ENCODE data around the gene SUGP1.

SUGP1 gene

DNA sequence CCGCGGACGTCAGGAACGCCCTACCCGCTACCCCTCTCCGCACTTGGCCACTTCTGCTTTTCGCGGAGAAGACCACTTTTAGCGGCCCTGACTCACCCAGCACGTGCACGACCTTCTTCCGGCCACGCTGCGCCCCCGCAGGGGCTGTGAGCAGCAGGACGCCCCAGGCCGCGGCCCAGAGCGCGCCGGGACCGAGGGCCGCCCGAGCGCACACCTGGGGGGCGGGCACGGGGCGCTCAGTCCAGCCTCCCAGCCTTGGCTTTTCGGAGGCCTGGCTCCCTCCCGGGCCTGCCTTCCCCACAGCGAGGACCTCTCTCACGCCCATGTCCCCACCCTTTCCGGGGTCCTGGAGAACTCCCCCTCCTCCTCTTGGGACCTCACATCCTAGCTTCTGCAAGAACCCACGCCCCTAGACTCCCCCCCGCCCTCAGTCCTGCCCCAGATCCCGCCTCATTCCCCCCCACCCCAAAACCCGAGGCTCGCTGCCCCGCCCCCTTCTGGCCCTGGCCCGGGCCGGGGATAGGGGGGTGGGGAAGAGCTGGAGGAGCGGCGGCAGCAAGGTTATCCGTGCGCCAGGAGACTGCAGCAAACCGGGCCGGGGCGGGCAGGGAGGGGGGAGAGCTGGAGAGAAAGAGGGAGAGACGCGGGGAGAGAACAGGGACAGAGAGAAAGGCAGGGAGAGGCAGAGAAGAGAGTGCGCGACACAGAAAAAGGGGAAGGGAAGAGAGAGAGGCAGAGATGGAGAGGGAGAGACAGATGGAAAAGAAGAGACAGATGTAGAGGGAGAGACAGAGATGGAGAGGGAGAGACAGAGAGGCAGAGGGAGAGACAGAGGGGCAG, 58.7 kb downstream of the SUGP1 start:
- ATAC-seq (ENCODE audit: insufficient read depth, low read depth) (no peak), DNase-seq (no peak)
- no peak for TF ChIP-seq EZH2 (IDR thresholded peaks at IDR 0.05; ENCODE audit: borderline replicate concordance, low read depth, low read length, severe bottlenecking)
- TF ChIP-seq, protein P1, sequence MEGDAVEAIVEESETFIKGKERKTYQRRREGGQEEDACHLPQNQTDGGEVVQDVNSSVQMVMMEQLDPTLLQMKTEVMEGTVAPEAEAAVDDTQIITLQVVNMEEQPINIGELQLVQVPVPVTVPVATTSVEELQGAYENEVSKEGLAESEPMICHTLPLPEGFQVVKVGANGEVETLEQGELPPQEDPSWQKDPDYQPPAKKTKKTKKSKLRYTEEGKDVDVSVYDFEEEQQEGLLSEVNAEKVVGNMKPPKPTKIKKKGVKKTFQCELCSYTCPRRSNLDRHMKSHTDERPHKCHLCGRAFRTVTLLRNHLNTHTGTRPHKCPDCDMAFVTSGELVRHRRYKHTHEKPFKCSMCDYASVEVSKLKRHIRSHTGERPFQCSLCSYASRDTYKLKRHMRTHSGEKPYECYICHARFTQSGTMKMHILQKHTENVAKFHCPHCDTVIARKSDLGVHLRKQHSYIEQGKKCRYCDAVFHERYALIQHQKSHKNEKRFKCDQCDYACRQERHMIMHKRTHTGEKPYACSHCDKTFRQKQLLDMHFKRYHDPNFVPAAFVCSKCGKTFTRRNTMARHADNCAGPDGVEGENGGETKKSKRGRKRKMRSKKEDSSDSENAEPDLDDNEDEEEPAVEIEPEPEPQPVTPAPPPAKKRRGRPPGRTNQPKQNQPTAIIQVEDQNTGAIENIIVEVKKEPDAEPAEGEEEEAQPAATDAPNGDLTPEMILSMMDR (IDR thresholded peaks at IDR 0.05; ENCODE audit: borderline replicate concordance, extremely low read depth, low read length, poor library complexity, severe bottlenecking), result no peak
- Histone ChIP-seq H2AFZ (ENCODE audit: low read depth, low read length) (no peak overlapping the region; the same call in 1 of the 2 replicates), H3K79me2 (ENCODE audit: insufficient read depth, low read length) (no peaks in the 10 kb centered on the region), H3K27ac (ENCODE audit: low read length) (no peak overlapping the region), H4K20me1 (ENCODE audit: insufficient read depth, low read length) (no peaks in the 10 kb centered on the region), H3K4me1 (ENCODE audit: insufficient read depth, low read length) (no peaks in the 10 kb centered on the region), H3K27me3 (ENCODE audit: insufficient read depth, low read length, poor library complexity) (no peaks in the 10 kb centered on the region), H3K9me3 (ENCODE audit: insufficient read depth, low read length, severe bottlenecking) (no peaks in the 10 kb centered on the region), H3K4me2 (ENCODE audit: insufficient read depth, low read length) (no peak overlapping the region), H3K4me3 (ENCODE audit: low read depth in 1 of 2, low read length in 2 of 2) (no peak overlapping the region), H3K36me3 (ENCODE audit: insufficient read depth, low read length) (no peaks in the 10 kb centered on the region), H3K9ac (ENCODE audit: low read depth, low read length) (no peak overlapping the region)

DNA sequence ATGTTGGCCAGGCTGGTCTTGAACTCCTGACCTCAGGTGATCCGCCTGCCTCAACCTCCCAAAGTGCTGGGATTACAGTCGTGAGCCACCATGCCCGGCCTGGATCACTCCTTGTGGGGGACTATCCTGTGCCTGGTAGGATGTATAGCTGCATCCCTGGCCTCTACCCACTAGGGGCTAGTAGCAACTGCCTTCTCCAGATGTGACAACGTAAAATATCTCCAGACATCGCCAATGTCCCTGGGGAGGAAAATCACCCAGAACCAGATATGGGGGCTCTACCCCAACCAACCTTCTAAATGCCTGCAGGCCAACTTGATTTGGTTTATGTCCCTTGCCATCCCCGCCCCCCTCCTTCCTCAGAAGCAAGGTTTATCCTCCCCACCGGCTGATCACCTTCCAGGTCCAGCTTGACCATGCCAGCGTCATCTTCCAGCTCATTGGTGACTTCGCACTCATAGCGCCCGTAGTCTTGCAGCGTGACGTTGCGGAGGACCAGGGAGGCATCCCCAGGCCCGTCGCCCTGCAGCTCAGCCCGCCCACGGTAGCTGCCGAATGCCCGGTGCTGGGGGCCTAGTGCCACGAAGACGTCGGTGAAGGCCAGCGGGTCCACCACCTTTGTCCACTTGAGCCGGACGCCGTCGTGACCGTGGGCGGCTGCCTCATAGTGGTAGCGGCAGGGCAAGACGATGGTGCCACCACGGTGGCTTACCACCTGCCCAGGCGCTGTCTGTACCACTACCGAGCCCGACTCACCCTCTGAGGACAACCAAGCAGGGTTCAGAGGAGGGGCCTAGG, 59.7 kb downstream of the SUGP1 start:
- no peak for TF ChIP-seq EZH2 (IDR thresholded peaks at IDR 0.05; ENCODE audit: borderline replicate concordance, low read depth, low read length, severe bottlenecking)
- TF ChIP-seq, protein P1 (IDR thresholded peaks at IDR 0.05; ENCODE audit: borderline replicate concordance, extremely low read depth, low read length, poor library complexity, severe bottlenecking), result no peak
- Histone ChIP-seq H3K9me3 (ENCODE audit: insufficient read depth, low read length, severe bottlenecking) (no peaks in the 10 kb centered on the region), H3K9ac (ENCODE audit: low read depth, low read length) (no peak overlapping the region), H4K20me1 (ENCODE audit: insufficient read depth, low read length) (no peaks in the 10 kb centered on the region), H2AFZ (ENCODE audit: low read depth, low read length) (no peak overlapping the region), H3K36me3 (ENCODE audit: insufficient read depth, low read length) (no peaks in the 10 kb centered on the region), H3K79me2 (ENCODE audit: insufficient read depth, low read length) (no peaks in the 10 kb centered on the region), H3K4me3 (ENCODE audit: low read depth in 1 of 2, low read length in 2 of 2) (no peak overlapping the region), H3K27ac (ENCODE audit: low read length) (no peak overlapping the region), H3K27me3 (ENCODE audit: insufficient read depth, low read length, poor library complexity) (no peaks in the 10 kb centered on the region), H3K4me2 (ENCODE audit: insufficient read depth, low read length) (no peak overlapping the region), H3K4me1 (ENCODE audit: insufficient read depth, low read length) (no peaks in the 10 kb centered on the region)
- ATAC-seq (ENCODE audit: insufficient read depth, low read depth), result no peak
- DNase-seq, result no peak

DNA sequence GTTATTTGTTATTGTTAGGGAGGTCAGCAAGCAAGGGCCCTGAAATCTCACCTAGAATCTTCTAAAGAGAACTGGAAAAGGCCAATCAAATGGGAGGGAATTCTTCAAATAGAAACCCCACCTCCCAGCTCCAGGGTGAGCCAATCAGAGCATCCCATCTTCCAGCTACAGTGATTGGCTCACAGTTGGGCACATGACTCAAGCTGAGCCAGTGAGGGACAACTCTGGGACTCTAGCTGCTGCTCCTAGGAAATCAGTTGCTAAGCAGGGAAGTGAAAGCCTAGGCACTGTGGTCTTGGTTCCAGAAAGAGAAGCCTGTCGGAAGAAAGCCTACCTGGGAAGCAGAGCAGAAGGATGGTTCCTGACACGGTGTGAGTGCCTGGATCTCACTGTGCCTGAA, 60.6 kb downstream of the SUGP1 start:
- no peaks in the 10 kb centered on the region for H3K9me3 ChIP-seq (ENCODE audit: insufficient read depth, low read length, severe bottlenecking)
- H3K79me2 ChIP-seq (ENCODE audit: insufficient read depth, low read length), result no peaks in the 10 kb centered on the region
- H3K27me3 ChIP-seq (ENCODE audit: insufficient read depth, low read length, poor library complexity), result no peaks in the 10 kb centered on the region
- no peak overlapping the region for H3K9ac ChIP-seq (ENCODE audit: low read depth, low read length)
- no peak overlapping the region for H2AFZ ChIP-seq (ENCODE audit: low read depth, low read length)
- no peak overlapping the region for H3K4me2 ChIP-seq (ENCODE audit: insufficient read depth, low read length)
- H3K27ac ChIP-seq (ENCODE audit: low read length), result no peak overlapping the region
- peak; percentile 32 for DNase-seq
- TF ChIP-seq, protein P1 (IDR thresholded peaks at IDR 0.05; ENCODE audit: borderline replicate concordance, extremely low read depth, low read length, poor library complexity, severe bottlenecking), result no peak
- TF ChIP-seq EZH2 (IDR thresholded peaks at IDR 0.05; ENCODE audit: borderline replicate concordance, low read depth, low read length, severe bottlenecking), result no peak
- ATAC-seq (ENCODE audit: insufficient read depth, low read depth), result peak; percentile 83; the same call in 2 of the 3 replicates
- H3K4me3 ChIP-seq (ENCODE audit: low read depth in 1 of 2, low read length in 2 of 2), result no peak overlapping the region
- H3K4me1 ChIP-seq (ENCODE audit: insufficient read depth, low read length), result no peaks in the 10 kb centered on the region
- no peaks in the 10 kb centered on the region for H4K20me1 ChIP-seq (ENCODE audit: insufficient read depth, low read length)
- H3K36me3 ChIP-seq (ENCODE audit: insufficient read depth, low read length), result no peaks in the 10 kb centered on the region

Measured in DND-41 (cell line).